NCI-H2107 treated with DMSO at 0.1 percent for 48 hours (cell line): Measurements from ENCODE around the gene PLB1.
"Not testable (repeated sequence)": the region's sequence is repeated elsewhere in the genome, so short reads cannot be mapped to it uniquely, and the experiment has no call there.

Experiments used
- DNase-seq: peaks from one replicate; lab custom pipeline; 2025; ENCODE audit not compliant: unreplicated experiment; lab: John Stamatoyannopoulos, UW

The PLB1 gene

DNA sequence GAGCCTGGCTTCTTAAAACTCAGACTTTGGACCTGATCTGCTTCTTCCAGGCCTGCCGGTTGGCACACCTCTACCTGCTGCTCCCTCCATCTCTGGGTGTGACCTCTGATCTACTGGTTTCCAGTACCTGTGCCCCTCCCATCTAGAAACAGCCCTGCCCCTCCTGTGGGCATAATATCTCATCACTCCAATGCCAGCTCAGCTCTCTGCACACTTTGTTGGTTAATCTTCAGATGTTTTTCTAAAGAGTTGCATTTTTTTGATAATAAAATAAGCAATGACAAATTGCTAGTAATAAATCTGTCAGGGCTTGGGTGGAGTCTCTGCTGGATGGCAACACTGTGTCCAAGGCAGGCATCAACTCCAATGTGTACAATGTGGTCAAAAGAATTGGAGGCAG lies 166.2 kb downstream of the PLB1 start:
- DNase-seq, result no peak

DNA sequence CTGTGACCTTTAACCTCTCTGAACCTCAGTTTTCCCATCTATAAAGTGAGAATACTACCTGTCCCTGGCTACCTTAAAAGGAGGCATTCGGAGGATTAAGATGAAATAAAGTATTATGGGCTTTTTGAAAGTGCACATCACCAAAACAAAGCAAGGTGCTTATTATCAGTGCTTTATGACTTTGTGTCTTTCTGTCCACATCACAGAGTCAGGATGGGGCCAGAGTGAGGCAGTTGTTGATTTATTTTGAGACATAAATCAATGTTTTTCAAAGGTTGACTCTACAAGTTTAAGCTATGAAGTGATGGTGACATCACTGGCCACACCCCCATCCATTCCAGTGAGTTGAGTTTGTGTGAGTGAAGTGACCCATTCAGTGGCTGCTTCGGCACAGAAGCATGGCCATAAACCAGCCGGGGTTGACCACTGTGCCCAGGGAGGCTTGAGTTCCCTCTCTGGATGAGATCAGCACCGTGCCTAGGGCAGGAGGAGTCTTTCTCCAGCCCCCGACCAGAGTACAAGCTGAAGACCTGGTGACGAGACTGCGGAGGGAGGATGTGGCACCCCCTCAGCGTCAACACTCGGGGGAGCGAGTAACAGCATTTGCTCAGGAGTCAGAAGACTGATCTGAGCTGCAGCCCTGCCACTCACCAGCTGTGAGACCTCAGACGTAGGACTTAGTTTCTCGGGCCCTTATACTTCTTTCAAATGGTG lies 166.8 kb downstream of the PLB1 start:
- DNase-seq, result no peak

DNA sequence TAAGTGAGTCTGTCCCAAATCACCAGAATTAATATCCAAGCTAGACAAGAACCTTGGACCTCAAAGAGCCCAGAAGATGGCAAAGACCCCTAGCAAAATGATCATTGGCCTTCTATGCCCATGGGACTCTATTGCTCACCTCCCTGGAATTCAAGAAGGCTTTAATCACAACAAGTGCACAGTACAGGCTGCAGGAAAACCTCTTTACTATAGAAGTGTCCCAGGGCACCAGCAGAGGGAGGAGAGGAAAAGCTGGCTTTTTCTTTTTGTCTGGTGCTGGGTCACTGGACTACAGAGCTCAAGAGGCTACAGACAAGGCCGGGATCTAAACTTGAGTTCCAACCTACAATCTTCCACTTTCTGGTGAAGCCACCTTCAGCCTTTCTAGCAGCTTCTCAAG lies 167.5 kb downstream of the PLB1 start:
- DNase-seq, result no peak

DNA sequence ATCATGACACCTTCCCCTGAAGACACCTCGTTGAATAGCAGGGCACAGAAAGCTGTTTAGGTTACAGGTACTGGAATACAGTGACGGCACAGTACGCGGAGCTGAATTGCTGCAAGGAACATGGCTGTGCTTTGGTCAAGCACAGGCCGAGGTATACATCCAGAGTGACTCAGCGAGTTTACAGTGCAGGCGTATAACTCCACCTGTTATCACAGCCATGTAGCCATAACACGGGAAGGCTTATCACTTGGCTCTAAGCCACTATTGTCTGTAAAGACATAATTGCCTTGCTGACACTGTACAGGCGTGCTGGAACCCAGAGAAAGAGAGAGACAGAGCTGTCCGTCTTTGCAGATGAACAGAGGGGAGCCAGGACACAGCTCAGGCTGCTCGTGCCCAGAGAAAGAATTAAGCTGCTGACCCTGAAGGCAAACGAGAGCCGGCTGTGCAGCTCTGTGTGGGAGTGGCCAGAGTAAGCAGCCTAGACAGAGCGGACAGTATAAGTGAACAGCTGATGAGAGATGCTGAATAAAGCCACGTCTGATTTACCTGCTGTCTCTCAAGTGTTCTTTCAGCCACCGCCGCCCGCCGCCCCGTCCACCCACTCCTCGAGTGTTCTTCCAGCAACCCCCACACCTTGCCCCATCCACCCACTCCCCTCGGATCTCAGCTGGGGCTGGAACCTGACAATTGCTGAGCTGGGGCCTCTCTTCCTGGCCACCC lies 168.4 kb downstream of the PLB1 start:
- DNase-seq, result no peak

DNA sequence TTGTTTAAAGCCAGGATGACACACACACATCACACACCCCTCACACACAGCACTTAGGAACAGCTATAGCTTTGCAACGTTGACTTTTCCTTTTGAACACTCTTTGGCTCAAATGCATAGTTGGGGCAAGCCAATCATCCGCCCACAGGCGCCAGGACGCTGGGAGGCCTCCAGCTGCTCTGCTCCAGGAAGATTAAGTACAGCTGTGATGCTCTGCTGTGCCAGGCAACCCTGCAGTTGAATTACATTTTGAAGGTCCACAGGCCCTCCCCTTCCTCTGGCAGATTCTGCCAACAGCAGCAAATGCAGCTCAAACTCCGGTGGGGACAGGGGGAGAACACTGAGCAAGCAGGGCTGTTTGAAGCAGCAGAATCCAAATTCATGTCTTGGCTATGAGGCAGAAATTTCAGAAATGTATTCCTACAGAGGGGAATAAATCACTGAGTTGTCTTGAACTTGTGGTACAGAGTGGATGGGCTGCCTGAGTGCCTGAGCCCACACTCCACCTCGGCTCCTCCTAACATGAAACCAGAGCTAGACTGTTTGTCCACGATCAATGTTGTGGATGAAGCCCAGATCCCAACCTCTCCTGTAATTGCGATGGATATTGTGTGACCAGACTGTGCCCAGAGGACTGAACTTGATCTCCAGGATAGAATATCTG lies 169.3 kb downstream of the PLB1 start:
- DNase-seq, result no peak

DNA sequence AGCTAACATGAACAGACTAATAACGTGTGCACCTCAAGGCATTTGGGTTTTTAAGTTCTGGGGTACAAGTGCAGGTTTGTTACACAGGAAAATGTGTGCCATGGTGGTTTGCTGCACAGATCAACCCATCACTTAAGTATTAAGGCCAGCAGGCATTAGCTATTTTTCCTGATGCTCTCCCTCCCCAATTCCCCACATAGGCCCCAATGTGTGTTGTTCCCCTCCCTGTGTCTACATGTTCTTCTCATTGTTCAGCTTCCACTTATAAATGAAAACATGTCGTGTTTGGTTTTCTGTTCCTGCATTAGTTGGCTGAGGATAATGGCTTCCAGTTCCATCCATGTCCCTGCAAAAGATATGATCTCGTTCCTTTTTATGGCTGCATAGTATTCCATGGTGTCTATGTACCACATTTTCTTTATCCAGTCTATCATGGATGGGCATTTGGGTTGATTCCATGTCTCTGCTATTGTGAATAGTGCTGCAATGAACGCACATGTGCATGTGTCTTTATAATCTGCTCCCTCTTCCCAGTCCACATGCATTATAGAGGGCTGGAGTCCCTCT lies 170.0 kb downstream of the PLB1 start:
- not testable (repeated sequence) for DNase-seq

DNA sequence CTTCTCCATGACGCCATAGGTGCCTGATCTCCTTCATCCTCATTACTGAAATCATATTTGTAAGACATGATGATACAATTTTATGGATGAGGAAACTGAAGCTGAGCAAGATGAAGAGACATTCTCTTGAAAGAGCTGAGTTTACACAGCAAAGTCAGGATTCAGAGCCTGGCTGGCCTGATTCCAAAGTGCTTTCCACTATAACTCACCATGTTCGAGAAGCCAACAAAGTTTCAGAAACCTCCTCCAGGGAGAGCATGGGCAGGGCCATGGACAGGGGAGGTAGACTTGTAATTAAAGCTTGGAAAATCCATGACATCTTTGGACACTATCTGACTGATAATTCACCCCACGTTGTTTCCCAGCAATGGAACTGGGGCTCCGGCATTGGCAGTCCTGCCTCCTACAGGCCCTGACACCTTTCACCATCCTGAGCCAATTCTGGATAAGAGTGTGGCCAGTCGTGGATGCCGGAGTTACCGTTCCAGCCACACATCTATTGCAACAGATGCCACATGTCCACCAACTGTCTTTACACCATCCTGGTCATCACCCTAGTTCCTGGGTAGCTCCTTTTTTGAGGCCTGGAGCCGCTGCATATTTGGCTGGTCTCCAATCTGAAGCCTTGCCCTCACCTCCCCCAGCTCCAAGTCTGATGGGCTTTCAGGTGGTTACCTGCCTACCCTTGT lies 170.8 kb downstream of the PLB1 start:
- DNase-seq, result no peak

DNA sequence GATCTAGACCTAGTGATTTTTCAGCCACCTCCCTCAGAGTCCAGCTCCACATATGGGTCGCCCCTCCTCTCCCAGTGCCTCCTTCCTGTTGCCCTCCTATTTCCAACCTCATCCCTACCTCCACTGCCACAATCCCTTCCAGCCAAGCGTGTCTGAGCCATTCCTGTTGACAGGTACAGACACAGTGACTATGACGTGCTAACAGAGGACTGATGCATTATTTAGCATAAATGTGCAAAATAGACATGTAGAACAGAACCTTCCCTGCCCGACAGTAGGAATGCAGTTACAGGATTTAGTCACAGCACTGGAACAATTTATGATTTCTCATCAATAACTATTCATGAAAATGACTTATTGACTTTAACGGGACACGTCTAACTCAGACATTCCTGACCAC lies 171.4 kb downstream of the PLB1 start:
- DNase-seq, result no peak

DNA sequence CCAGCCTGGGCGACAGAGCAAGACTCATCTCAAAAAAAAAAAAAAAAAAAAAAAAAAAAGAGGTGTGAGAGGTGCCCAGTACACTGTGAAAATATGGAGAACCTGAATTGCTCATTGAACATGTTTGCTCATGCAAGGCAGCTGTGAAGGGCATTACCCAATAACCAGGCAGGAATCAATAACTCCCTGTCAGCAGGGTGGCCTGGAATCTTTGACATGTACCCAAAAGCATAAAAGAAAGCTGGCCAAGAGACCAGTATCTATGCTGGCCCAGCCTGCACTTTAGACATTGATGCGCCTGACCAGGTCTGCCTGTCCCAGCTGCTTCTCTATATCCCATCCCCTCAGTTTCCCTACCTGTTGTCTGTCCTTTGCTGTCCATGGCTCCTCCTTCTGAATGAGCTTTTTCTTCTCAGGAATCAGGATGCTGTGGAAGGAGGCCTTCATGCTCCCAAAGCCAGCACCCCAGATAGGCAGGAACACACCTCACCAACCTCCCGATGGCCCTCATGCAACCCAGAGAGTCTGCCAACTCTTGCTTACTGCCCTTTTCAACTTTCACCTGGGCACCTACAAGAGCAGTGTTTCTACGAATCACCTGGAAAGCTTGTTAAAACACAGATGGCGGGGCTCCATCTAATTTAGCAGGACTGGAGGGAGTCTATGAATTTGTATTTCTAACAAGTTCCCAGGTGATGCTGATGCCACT lies 172.4 kb downstream of the PLB1 start:
- no peak for DNase-seq

DNA sequence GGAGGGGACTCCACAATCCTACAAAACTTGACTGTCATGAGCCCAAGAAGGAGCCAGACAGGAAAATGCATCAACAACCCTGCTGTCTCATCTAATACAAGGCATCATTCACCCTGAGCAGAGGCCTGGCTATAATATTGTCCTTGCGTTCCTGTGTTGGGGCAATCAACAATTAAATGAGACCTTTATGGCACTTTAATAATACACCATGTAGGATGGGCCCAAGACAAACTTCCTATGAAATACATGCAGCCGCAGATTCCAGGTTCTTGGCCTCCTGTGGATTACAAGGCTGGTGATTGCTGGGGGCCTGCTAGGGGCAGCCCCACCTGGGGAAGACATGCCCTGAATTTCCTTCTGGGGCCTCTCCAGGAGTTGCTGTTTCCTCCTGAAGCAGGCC lies 173.0 kb downstream of the PLB1 start:
- no peak for DNase-seq

DNA sequence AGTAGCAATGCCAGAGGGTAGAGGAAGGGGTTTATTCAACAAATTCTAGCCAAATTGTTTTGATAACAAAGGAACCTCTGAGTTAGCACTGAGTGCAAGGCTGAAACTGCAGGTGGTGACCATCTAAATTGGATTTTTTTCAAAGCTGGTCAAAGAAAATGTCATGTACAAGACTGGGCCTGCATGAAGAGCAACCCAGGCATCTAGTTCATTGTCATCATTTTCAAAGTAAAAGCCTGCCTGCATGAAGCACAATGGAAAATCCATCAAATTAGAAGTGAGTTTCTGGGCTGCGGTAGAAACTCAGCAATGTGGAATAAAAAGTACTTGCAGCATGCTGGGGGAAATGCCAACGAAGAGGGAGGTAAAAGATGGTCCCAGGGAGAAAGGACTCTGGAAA lies 175.0 kb downstream of the PLB1 start:
- no peak for DNase-seq

DNA sequence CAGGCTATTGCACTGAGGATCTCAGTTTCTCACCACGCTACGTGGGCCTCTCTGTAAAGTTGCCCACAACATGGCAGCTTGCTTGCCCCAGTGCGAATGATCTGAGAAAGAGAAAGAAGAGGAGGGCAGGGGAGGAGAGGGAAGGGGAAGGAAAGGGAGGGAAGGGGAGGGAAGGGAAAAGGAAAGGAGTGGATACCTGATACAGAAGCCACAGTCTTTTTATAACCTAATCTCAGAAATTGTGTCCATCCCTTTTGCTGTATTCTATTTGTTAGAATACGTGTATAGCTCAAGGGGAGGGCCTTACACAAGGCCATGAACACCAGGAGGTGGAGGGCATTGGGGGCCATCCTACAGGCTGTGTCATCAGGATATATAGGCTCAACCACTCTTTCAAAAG lies 177.5 kb downstream of the PLB1 start:
- no peak for DNase-seq

DNA sequence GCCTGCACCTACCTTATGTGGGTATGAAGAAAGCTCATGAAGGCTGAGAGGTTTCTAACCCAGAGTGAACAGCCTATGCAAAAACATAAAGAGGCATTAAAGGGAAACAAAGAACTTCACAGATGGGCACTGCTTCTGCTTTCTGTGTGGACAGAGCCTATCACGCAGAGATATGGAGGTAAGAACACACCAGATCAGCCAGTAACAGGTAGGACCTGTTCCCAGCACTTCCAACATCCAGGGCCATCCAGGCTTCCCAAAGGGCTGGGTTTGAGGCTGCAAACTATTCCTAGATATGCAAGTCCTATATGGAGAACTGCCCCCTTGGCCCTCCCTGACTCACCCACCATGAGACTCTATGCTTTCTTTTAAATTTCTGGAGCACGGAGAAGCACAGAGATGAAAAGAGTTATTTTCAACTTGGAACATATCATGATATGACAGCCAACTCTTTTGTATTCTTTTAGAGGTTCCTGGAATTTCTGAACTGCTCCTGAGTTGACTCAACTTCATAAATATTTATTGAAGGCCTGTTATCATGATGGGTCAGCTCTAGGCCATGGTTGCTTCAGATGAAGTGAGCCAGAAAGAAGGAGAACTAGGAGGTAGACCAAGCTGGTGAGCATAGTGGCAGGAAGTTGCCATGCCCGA lies 178.3 kb downstream of the PLB1 start:
- DNase-seq, result no peak

DNA sequence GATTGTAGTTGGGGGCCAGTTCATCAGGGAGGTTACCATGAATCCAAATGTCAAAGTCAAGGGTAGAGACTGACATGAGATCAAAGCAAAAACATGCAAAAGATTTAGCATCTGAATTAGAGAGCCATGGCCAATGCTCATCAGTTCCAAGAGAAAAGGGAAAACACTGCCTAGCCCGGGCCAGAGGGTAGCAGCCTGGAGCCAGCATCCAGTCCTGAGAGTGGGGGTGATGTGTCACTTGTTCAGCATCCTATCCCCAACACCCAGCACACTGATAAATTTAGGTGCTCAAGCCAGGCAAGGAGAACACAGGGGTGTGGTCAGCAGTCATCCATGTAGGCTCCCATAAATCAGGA lies 178.8 kb downstream of the PLB1 start:
- no peak for DNase-seq

DNA sequence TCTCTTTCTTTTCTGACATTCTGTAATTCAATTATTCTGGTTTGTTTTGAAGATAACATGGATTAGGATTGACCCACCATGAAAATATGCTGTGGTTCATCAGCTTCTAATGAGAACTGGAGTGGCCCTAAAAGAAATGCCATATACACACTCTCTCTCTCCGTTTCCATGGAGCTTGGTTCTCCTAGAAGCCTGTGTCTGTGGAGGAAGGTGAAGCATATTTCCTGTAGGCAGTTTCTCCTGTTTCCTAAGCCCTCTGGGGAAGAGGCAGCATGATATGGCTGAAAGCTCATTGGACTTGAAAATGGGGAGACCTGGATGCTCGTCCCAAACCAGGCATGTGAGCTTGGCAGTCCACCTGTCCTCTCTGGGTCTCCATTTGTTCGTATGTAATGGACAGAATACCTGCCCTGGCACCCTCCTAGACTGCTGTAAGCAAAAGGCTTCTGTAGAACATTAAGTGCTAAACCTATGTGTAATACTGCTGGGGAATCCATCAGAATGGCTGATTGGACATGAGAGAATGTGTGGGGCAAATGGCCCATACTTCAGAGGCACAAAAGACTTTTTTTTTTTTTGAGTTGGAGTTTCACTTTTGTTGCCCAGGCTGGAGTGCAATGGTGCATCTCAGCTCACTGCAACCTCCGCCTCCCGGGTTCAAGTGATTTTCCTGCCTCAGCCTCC lies 180.4 kb downstream of the PLB1 start:
- DNase-seq, result no peak

DNA sequence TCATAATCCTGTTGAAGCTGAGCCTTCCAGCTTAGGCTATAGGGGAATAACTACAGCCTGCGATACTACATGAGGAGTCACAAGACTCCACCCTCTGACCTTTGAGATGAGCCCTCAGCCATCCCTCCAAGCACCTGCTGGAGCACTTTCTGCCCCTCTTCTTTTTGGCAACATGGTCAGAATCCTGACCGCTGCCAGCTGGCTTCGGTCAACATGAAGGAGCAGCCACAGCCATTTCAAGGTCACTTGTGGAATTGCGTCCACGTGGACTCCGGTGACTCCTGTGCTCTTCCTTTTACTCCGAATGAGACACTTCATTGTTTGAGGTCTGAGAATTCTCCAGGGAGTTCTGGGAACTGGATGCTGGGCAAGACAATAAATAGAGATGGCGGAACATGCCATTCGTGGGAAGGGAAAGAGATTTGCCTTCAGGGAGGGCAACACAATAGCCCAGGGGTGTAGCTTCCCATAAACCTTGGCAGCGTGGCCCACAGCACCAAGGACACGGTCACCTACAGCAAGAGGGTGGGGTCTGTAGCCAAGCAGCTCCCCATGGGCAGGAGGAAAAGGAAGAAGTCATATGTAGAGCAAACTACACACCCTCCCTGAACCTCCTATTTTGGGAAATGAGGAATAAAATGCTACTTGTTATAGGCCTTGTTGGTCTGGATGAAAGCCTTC lies 182.5 kb downstream of the PLB1 start:
- DNase-seq, result no peak

DNA sequence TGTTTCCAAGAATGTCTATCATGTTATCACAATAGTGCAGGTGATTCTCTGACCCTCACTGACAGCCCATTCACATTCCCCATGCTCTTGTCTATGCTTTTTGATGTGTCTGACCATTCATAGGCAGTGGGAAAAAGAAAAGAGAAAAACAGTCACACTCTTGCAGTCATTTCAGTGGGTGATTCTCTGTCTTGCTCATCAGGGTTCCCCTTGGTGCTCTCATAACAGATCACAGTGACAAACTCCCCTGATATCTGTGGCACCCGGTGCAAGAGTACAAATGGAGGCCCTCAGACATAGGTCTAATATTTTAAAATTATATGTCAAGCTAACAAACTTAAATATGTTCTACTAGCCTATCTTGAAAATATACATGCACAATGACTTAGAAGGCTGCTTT lies 183.1 kb downstream of the PLB1 start:
- DNase-seq, result no peak

DNA sequence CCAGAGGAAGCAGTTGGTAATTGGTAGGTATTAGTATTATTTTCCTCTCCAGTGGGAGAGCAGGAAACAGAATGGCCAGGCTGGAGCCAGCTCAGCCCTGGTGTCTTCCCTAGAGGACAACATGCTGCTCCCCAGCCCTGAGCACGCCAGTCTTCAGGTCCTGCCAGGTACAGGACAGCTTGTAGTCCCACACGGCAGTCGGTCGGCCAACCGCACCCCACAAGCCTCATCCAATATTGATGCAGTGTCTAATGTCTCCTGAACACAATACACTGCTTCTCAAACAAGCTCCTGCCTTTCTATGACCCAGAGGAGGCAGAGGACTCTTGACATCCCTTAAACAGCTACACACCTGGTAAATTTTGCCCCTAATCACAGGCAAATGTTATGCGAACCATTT lies 184.8 kb downstream of the PLB1 start:
- DNase-seq, result no peak

DNA sequence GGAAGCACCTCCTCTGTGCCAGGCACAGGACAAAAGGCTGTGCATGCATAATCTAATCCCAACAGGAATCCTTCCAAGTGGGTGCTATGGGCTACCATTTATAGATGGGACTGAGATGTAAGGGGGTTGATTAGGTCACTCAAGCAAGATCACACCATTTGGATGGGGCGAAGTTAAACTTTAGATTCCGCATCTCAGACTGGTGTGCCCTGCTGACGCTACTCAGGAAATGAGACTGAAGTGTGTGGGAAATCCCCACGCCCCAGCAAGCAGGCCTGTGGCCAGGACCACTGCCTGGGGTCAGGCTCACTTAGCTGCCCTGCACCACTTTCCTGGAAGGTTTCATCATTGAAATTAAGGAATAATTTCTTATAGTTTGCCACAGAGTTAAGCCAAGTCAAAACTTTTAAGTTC lies 185.3 kb downstream of the PLB1 start:
- DNase-seq, result no peak
